HepG2 (cell line): ENCODE data around the gene KANK3. TPM values are rescaled to one million over a fixed set of nuclear protein-coding genes. Genes with fewer than 3 reads are reported as not detected.

ENCODE experiments used
- ARHGAP35 ChIP-seq: sonication (generic); formaldehyde crosslinking; IDR thresholded peaks from 2 replicates; pipeline ENCODE4 v1.9.0; 2022; ENCODE audit warnings: mild to moderate bottlenecking, inconsistent platforms, moderate library complexity, missing genetic modification reagents, borderline replicate concordance
- ARNT2 ChIP-seq: sonication (generic); formaldehyde crosslinking; IDR thresholded peaks from 2 replicates; pipeline ENCODE4 v1.8.0; 2022; ENCODE audit warnings: mild to moderate bottlenecking, low read depth, missing genetic modification reagents, moderate library complexity
- CHCHD3 ChIP-seq: sonication (generic); formaldehyde crosslinking; IDR thresholded peaks from 2 replicates; pipeline ENCODE4 v1.8.0; 2022; ENCODE audit warnings: mild to moderate bottlenecking, missing genetic modification reagents, moderate library complexity
- DNMT3B ChIP-seq: conservative IDR thresholded peaks from 2 replicates; pipeline ENCODE4 v1.6.1; 2016; ENCODE audit warnings: missing biosample characterization, control low read depth
- HNRNPUL1 ChIP-seq: fragments of 200-400 bp; formaldehyde crosslinking; IDR thresholded peaks from 2 replicates; pipeline ENCODE4 v1.6.1; 2017; ENCODE audit warnings: low read depth, mild to moderate bottlenecking, low read length, moderate library complexity
- MEIS1 ChIP-seq: sonication (generic); formaldehyde crosslinking; IDR thresholded peaks from 2 replicates; pipeline ENCODE4 v1.9.0; 2021; ENCODE audit warnings: mild to moderate bottlenecking, missing genetic modification reagents, moderate library complexity, borderline replicate concordance
- POLR2A ChIP-seq, 2 experiments: IDR thresholded peaks; 2 replicates each; pipeline ENCODE4 v1.6.1; 2011; ENCODE audit warnings: low read depth in 2 of 2, low read length in 2 of 2, mild to moderate bottlenecking in 1 of 2, moderate library complexity in 1 of 2; ENCODE audit not compliant: insufficient read depth in 1 of 2
- SNAPC2 ChIP-seq: sonication (generic); formaldehyde crosslinking; IDR thresholded peaks from 2 replicates; pipeline ENCODE4 v1.8.1; 2022; ENCODE audit warnings: mild to moderate bottlenecking, missing genetic modification reagents
- SRSF9 ChIP-seq: fragments of 200-400 bp; formaldehyde crosslinking; IDR thresholded peaks from 2 replicates; pipeline ENCODE4 v1.6.1; 2018; ENCODE audit warnings: borderline replicate concordance, mild to moderate bottlenecking, low read depth, low read length; ENCODE audit not compliant: insufficient read depth, poor library complexity, severe bottlenecking
- TCF12 ChIP-seq, 2 experiments: fragments of 450-650 bp in 1 of 2; sonication (generic) in 1 of 2; formaldehyde crosslinking in 1 of 2; IDR thresholded peaks; 2 replicates each; pipeline versions ENCODE4 v1.6.1 to v1.8.0; 2017 to 2022; ENCODE audit warnings: antibody characterized with exemption in 1 of 2, mild to moderate bottlenecking in 1 of 2, missing genetic modification reagents in 1 of 2, moderate library complexity in 1 of 2
- ZBTB20 ChIP-seq: sonication (generic); formaldehyde crosslinking; IDR thresholded peaks from 2 replicates; pipeline ENCODE4 v1.8.1; 2023; ENCODE audit warnings: missing genetic modification reagents, low read depth, mild to moderate bottlenecking, borderline replicate concordance
- ZNF160 ChIP-seq: sonication (generic); formaldehyde crosslinking; IDR thresholded peaks from 2 replicates; pipeline ENCODE4 v1.8.0; 2022; ENCODE audit warnings: mild to moderate bottlenecking, inconsistent platforms, missing genetic modification reagents
- ZSCAN31 ChIP-seq: sonication (generic); formaldehyde crosslinking; IDR thresholded peaks from 2 replicates; pipeline ENCODE4 v1.5.0; 2020; ENCODE audit warnings: low read depth, mild to moderate bottlenecking, missing genetic modification reagents
- polyA plus RNA-seq, 8 experiments: library from polyadenylated mRNA; depleted of rRNA in 3 of 8; stranded (reverse) in 7 of 8; unstranded in 1 of 8; fragments of >200 nt; fragmentation: Illumina TruSeq in 4 of 8; extraction: Trizol in 4 of 8; gene quantifications; 2 replicates each; pipeline versions ENCODE4 v1.2.1 to v1.2.3, GENCODE V29; 2011 to 2016; ENCODE audit warnings: low read depth in 4 of 8, missing spikeins in 1 of 8, mixed read lengths in 1 of 8; ENCODE audit not compliant: insufficient read depth in 1 of 8
- total RNA-seq, 5 experiments: library from RNA; depleted of rRNA; stranded (reverse); fragments of >200 nt; fragmentation: Illumina TruSeq; extraction: Trizol; gene quantifications; 2 replicates each; pipeline ENCODE4 v1.2.3, GENCODE V29; 2016; ENCODE audit warnings: low read depth in 1 of 5
- TF ChIP-seq, protein P1 (sequence below): sonication (generic); formaldehyde crosslinking; IDR thresholded peaks from 2 replicates; pipeline ENCODE4 v1.5.0; 2020; ENCODE audit warnings: mild to moderate bottlenecking, missing genetic modification reagents, borderline replicate concordance
- TF ChIP-seq, protein P2 (sequence below): sonication (generic); formaldehyde crosslinking; IDR thresholded peaks from 2 replicates; pipeline ENCODE4 v1.4.0; 2020; ENCODE audit warnings: missing genetic modification reagents, low read depth, mild to moderate bottlenecking, borderline replicate concordance
- TF ChIP-seq, protein P3 (sequence below): IDR thresholded peaks from 2 replicates; pipeline ENCODE4 v1.6.1; 2016; ENCODE audit warnings: low read depth, missing genetic modification reagents, missing compliant biosample characterization
- TF ChIP-seq, protein P4 (sequence below): fragments of 450-650 bp; IDR thresholded peaks from 2 replicates; pipeline ENCODE4 v1.6.1; 2017

The KANK3 gene
- total and polyA plus RNA-seq, 2 of the 13 experiments (the other 11 are each of a cell fraction or from before 2014, with no cell fraction given): 0.15 to 0.20 TPM

DNA sequence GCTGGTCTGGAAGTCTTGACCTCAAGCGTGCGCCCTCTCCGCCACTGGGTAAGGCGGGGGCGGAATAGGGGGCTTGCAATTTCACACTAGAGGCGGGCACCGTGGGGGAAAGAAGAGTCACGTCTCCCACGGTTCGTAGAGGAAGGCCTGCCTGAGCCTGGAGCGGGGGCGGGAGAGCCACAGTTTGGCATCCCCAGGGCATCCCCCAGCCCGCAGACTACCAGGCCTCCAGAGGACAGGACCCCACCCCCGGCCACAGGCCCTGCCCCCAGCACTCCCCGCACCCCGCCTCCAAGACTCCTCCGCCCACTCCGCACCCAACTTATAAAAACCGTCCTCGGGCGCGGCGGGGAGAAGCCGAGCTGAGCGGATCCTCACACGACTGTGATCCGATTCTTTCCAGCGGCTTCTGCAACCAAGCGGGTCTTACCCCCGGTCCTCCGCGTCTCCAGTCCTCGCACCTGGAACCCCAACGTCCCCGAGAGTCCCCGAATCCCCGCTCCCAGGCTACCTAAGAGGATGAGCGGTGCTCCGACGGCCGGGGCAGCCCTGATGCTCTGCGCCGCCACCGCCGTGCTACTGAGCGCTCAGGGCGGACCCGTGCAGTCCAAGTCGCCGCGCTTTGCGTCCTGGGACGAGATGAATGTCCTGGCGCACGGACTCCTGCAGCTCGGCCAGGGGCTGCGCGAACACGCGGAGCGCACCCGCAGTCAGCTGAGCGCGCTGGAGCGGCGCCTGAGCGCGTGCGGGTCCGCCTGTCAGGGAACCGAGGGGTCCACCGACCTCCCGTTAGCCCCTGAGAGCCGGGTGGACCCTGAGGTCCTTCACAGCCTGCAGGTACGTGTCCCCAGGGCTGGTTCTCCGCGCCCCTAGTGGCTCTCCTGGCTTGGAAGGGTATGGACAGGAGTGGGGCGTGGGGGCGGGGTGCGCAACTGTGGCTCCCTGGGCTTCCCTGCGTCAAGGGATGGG lies 21.0 kb upstream of the KANK3 start, which contains the start of gene ANGPTL4 (continued):
- TF ChIP-seq DNMT3B (CRISPR knock-in tag) (no peak), ARHGAP35 (CRISPR knock-in tag) (0 out of 2 replicates have a peak, but pooled peaks have one; percentile 58), SNAPC2 (CRISPR knock-in tag) (no peak), ZNF160 (CRISPR knock-in tag) (0 out of 2 replicates have a peak, but pooled peaks have one; percentile 26), MEIS1 (no peak; the same call in 1 of the 2 replicates), POLR2A (IDR thresholded peaks at IDR 0.05; ENCODE audit: insufficient read depth in 1 of 2, low read depth in 2 of 2, low read length in 2 of 2) (peak; percentile 61 to 92; a peak in 3 of 4 replicates), ZSCAN31 (CRISPR knock-in tag) (no peak), HNRNPUL1 (no peak), SRSF9 (no peak), TCF12 (IDR thresholded peaks at IDR 0.05) (no peak), TCF12 (CRISPR knock-in tag; IDR thresholded peaks at IDR 0.05) (no peak), ARNT2 (CRISPR knock-in tag) (peak; percentile 61; the same call in 1 of the 2 replicates), CHCHD3 (CRISPR knock-in tag) (no peak), ZBTB20 (CRISPR knock-in tag) (no peak)
- TF ChIP-seq, protein P1, sequence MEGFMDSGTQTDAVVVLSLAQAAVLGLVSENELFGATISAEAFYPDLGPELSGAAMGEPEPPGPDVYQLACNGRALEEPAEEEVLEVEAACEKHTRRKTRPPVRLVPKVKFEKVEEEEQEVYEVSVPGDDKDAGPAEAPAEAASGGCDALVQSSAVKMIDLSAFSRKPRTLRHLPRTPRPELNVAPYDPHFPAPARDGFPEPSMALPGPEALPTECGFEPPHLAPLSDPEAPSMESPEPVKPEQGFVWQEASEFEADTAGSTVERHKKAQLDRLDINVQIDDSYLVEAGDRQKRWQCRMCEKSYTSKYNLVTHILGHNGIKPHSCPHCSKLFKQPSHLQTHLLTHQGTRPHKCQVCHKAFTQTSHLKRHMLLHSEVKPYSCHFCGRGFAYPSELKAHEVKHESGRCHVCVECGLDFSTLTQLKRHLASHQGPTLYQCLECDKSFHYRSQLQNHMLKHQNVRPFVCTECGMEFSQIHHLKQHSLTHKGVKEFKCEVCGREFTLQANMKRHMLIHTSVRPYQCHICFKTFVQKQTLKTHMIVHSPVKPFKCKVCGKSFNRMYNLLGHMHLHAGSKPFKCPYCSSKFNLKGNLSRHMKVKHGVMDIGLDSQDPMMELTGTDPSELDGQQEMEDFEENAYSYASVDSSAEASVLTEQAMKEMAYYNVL (CRISPR knock-in tag): no peak
- TF ChIP-seq, protein P2, sequence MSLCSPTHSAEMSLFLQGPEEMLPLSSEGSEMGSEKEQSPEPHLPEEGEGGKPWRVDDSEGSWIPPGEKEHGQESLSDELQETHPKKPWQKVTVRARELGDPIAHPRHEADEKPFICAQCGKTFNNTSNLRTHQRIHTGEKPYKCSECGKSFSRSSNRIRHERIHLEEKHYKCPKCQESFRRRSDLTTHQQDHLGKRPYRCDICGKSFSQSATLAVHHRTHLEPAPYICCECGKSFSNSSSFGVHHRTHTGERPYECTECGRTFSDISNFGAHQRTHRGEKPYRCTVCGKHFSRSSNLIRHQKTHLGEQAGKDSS: peak; percentile 44; the same call in 1 of the 2 replicates
- TF ChIP-seq, protein P3, sequence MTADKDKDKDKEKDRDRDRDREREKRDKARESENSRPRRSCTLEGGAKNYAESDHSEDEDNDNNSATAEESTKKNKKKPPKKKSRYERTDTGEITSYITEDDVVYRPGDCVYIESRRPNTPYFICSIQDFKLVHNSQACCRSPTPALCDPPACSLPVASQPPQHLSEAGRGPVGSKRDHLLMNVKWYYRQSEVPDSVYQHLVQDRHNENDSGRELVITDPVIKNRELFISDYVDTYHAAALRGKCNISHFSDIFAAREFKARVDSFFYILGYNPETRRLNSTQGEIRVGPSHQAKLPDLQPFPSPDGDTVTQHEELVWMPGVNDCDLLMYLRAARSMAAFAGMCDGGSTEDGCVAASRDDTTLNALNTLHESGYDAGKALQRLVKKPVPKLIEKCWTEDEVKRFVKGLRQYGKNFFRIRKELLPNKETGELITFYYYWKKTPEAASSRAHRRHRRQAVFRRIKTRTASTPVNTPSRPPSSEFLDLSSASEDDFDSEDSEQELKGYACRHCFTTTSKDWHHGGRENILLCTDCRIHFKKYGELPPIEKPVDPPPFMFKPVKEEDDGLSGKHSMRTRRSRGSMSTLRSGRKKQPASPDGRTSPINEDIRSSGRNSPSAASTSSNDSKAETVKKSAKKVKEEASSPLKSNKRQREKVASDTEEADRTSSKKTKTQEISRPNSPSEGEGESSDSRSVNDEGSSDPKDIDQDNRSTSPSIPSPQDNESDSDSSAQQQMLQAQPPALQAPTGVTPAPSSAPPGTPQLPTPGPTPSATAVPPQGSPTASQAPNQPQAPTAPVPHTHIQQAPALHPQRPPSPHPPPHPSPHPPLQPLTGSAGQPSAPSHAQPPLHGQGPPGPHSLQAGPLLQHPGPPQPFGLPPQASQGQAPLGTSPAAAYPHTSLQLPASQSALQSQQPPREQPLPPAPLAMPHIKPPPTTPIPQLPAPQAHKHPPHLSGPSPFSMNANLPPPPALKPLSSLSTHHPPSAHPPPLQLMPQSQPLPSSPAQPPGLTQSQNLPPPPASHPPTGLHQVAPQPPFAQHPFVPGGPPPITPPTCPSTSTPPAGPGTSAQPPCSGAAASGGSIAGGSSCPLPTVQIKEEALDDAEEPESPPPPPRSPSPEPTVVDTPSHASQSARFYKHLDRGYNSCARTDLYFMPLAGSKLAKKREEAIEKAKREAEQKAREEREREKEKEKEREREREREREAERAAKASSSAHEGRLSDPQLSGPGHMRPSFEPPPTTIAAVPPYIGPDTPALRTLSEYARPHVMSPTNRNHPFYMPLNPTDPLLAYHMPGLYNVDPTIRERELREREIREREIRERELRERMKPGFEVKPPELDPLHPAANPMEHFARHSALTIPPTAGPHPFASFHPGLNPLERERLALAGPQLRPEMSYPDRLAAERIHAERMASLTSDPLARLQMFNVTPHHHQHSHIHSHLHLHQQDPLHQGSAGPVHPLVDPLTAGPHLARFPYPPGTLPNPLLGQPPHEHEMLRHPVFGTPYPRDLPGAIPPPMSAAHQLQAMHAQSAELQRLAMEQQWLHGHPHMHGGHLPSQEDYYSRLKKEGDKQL: no peak
- TF ChIP-seq, protein P4, sequence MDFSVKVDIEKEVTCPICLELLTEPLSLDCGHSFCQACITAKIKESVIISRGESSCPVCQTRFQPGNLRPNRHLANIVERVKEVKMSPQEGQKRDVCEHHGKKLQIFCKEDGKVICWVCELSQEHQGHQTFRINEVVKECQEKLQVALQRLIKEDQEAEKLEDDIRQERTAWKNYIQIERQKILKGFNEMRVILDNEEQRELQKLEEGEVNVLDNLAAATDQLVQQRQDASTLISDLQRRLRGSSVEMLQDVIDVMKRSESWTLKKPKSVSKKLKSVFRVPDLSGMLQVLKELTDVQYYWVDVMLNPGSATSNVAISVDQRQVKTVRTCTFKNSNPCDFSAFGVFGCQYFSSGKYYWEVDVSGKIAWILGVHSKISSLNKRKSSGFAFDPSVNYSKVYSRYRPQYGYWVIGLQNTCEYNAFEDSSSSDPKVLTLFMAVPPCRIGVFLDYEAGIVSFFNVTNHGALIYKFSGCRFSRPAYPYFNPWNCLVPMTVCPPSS: no peak
